SK-N-SH treated with all-trans-retinoic acid at 6 μM for 48 hours (cell line): ENCODE results near the gene TOR1AIP1.

Experiments
- ATAC-seq: fragments of 200-7000 bp; cut with Tn5 transposase; 3 replicates; pipeline ENCODE4 v1.9.1; 2020; ENCODE audit warnings: mild to moderate bottlenecking, moderate library complexity
- ARNTL ChIP-seq: fragments of 450-650 bp; formaldehyde crosslinking; IDR thresholded peaks from 2 replicates; pipeline ENCODE4 v1.5.0; 2020; ENCODE audit warnings: low read depth, mild to moderate bottlenecking, moderate library complexity, borderline replicate concordance
- BACH2 ChIP-seq: fragments of 250-450 bp; sonication (Bioruptor Pico); IDR thresholded peaks from 2 replicates; pipeline ENCODE4 v1.9.0; 2021; ENCODE audit warnings: mild to moderate bottlenecking, borderline replicate concordance
- CREB5 ChIP-seq: fragments of 250-450 bp; sonication (Bioruptor Pico); IDR thresholded peaks from 2 replicates; pipeline ENCODE4 v1.5.1; 2020; ENCODE audit warnings: low read depth, mild to moderate bottlenecking, moderate library complexity
- CSDC2 ChIP-seq: fragments of 250-450 bp; sonication (Bioruptor Pico); IDR thresholded peaks from 2 replicates; pipeline ENCODE4 v1.5.0; 2020; ENCODE audit warnings: mild to moderate bottlenecking, moderate library complexity
- ESRRG ChIP-seq: fragments of 250-450 bp; sonication (Bioruptor Pico); IDR thresholded peaks from 2 replicates; pipeline ENCODE4 v1.6.1; 2021; ENCODE audit warnings: mild to moderate bottlenecking
- GLIS3 ChIP-seq: fragments of 250-450 bp; sonication (Bioruptor Pico); IDR thresholded peaks from 2 replicates; pipeline ENCODE4 v1.5.0; 2020; ENCODE audit warnings: mild to moderate bottlenecking, moderate library complexity
- ISL1 ChIP-seq: fragments of 250-450 bp; sonication (Bioruptor Pico); IDR thresholded peaks from 2 replicates; pipeline ENCODE4 v2.1.2; 2022; ENCODE audit warnings: mild to moderate bottlenecking, moderate library complexity
- OSR1 ChIP-seq: fragments of 250-450 bp; sonication (Bioruptor Pico); IDR thresholded peaks from 2 replicates; pipeline ENCODE4 v1.8.0; 2022; ENCODE audit warnings: moderate library complexity, mild to moderate bottlenecking, inconsistent platforms
- PATZ1 ChIP-seq: fragments of 250-450 bp; sonication (Bioruptor Pico); IDR thresholded peaks from 2 replicates; pipeline ENCODE4 v1.8.0; 2020; ENCODE audit warnings: mild to moderate bottlenecking, moderate library complexity, borderline replicate concordance
- POU6F1 ChIP-seq: fragments of 250-450 bp; sonication (Bioruptor Pico); IDR thresholded peaks from 2 replicates; pipeline ENCODE4 v1.8.0; 2021; ENCODE audit warnings: low read depth, mild to moderate bottlenecking, moderate library complexity, borderline replicate concordance
- PPARA ChIP-seq: fragments of 250-450 bp; sonication (Bioruptor Pico); IDR thresholded peaks from 2 replicates; pipeline ENCODE4 v1.5.0; 2020; ENCODE audit warnings: mild to moderate bottlenecking, borderline replicate concordance
- RARB ChIP-seq: fragments of 250-450 bp; sonication (Bioruptor Pico); IDR thresholded peaks from 2 replicates; pipeline ENCODE4 v1.8.0; 2021; ENCODE audit warnings: mild to moderate bottlenecking, moderate library complexity
- TCF4 ChIP-seq: fragments of 250-450 bp; sonication (Bioruptor Pico); IDR thresholded peaks from 2 replicates; pipeline ENCODE4 v1.8.0; 2021; ENCODE audit warnings: mild to moderate bottlenecking, moderate library complexity, borderline replicate concordance
- TOX ChIP-seq: fragments of 250-450 bp; sonication (Bioruptor Pico); IDR thresholded peaks from 2 replicates; pipeline ENCODE4 v1.8.0; 2021; ENCODE audit warnings: mild to moderate bottlenecking, moderate library complexity, borderline replicate concordance
- TSHZ2 ChIP-seq: fragments of 250-450 bp; sonication (Bioruptor Pico); IDR thresholded peaks from 2 replicates; pipeline ENCODE4 v1.5.0; 2020; ENCODE audit warnings: mild to moderate bottlenecking, moderate library complexity
- ZC3H10 ChIP-seq: fragments of 250-450 bp; sonication (Bioruptor Pico); IDR thresholded peaks from 2 replicates; pipeline ENCODE4 v1.5.1; 2021; ENCODE audit warnings: mild to moderate bottlenecking, moderate library complexity
- ZFP3 ChIP-seq: fragments of 250-450 bp; sonication (Bioruptor Pico); IDR thresholded peaks from 2 replicates; pipeline ENCODE4 v1.5.0; 2020; ENCODE audit warnings: mild to moderate bottlenecking, moderate library complexity
- ZNF565 ChIP-seq: fragments of 450-650 bp; formaldehyde crosslinking; conservative IDR thresholded peaks from 2 replicates; pipeline ENCODE4 v1.5.0; 2020; ENCODE audit warnings: low read depth, mild to moderate bottlenecking, moderate library complexity
- ZNF70 ChIP-seq: fragments of 450-650 bp; formaldehyde crosslinking; IDR thresholded peaks from 2 replicates; pipeline ENCODE4 v1.5.0; 2020; ENCODE audit warnings: mild to moderate bottlenecking, moderate library complexity

TOR1AIP1 gene

GRCh38 chr1:179867493-179868330 is 14.4 kb upstream of the TOR1AIP1 start:
- TF ChIP-seq GLIS3 (CRISPR knock-in tag) (no peak), ZNF565 (CRISPR knock-in tag) (no peak), RARB (CRISPR knock-in tag) (no peak), ARNTL (no peak), ESRRG (CRISPR knock-in tag) (no peak), TCF4 (no peak), OSR1 (CRISPR knock-in tag) (no peak), ISL1 (CRISPR knock-in tag) (no peak), CREB5 (CRISPR knock-in tag) (no peak), BACH2 (no peak), TSHZ2 (CRISPR knock-in tag) (no peak), TOX (no peak), PATZ1 (CRISPR knock-in tag) (no peak)
- ATAC-seq, result peak; percentile 96

- ATAC-seq, result no peak
- no peak for TF ChIP-seq TSHZ2 (CRISPR knock-in tag)
These were observed 11.2 kb upstream of the TOR1AIP1 start for GRCh38 chr1:179870870-179871269.

- no peak for TF ChIP-seq RARB (CRISPR knock-in tag)
- TF ChIP-seq ARNTL, result no peak
- TF ChIP-seq, all 23 proteins: peak for 0
- no peak for ATAC-seq
These were observed 10.1 kb upstream of the TOR1AIP1 start for GRCh38 chr1:179871940-179872339.

GRCh38 chr1:179872558-179872957 is 9.5 kb upstream of the TOR1AIP1 start:
- ATAC-seq, result no peak
- TF ChIP-seq ZNF70 (CRISPR knock-in tag), result no peak
- TF ChIP-seq TSHZ2 (CRISPR knock-in tag), result no peak
- TF ChIP-seq TCF4, result no peak
- no peak for TF ChIP-seq BACH2
- TF ChIP-seq ZFP3 (CRISPR knock-in tag), result no peak
- no peak for TF ChIP-seq ZC3H10
- TF ChIP-seq RARB (CRISPR knock-in tag), result no peak
- no peak for TF ChIP-seq TOX
- no peak for TF ChIP-seq GLIS3 (CRISPR knock-in tag)
- TF ChIP-seq CSDC2 (CRISPR knock-in tag), result no peak
- no peak for TF ChIP-seq ZNF565 (CRISPR knock-in tag)
- no peak for TF ChIP-seq PPARA
- no peak for TF ChIP-seq POU6F1 (CRISPR knock-in tag)
- TF ChIP-seq ESRRG (CRISPR knock-in tag), result no peak
